Vagina (tissue), 2 donors: Measurements from ENCODE around the gene HSPA9.

Source experiments
- CTCF ChIP-seq, 3 experiments: fragments of 450-650 bp in 2 of 3; fragments of 200-600 bp in 1 of 3; sonication (generic) in 1 of 3; IDR thresholded peaks; one replicate each; pipeline ENCODE4 v1.5.1; 2017 to 2019; ENCODE audit warnings: antibody characterized with exemption in 3 of 3, mild to moderate bottlenecking in 2 of 3, moderate library complexity in 2 of 3
- POLR2A ChIP-seq, 2 donors: fragments of 450-650 bp; IDR thresholded peaks; one replicate each; pipeline ENCODE4 v1.6.1; 2017; ENCODE audit warnings: antibody characterized with exemption in 2 of 2, mild to moderate bottlenecking in 2 of 2, moderate library complexity in 2 of 2

- TF ChIP-seq CTCF (IDR thresholded peaks at IDR 0.05) = no peak
- no peak for TF ChIP-seq POLR2A (IDR thresholded peaks at IDR 0.05)
Measured at GRCh38 chr5:138528208-138528607, 47.0 kb downstream of the HSPA9 start.
